Stimulated activated CD4-positive, alpha-beta T cell treated with anti-CD3 and anti-CD28 coated beads, Interleukin-15, amount 100 ng/mL, for 1 hour (primary cell): ENCODE measurements around the gene ZFP28.

Source experiments
- DNase-seq, 2 donors: peaks; one replicate each; pipeline ENCODE4 v3.0.0-alpha.2; 2020; ENCODE audit warnings: low read depth in 1 of 2, low spot score in 1 of 2

The ZFP28 gene

DNA sequence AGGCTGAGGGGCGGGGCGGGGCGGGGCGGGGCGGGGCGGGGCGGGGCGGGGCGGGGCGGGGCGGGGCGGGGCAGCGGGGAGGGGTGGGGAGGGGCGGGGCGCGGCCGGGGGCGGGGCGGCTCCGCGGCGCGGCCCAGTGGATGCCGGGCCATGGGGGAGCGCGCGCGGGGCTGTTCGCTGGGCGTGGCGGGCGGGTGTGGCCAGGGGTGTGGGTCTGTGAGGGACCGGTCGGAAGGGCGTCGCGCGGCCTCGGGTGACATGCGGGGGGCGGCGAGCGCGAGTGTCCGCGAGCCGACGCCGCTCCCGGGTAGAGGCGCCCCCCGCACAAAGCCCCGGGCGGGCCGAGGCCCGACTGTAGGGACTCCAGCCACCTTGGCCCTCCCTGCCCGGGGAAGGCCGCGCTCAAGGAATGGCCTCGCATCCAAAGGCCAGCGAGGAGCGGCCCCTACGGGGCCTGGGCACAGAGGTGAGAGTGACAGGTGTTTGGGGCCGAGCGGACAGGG is at the start of gene ZFP28:
TSS of gene ZFP28 (plus strand) at position 188 of the 503 bp plus-strand sequence. CDS start at position 259, 71 bp downstream.
- no peak for DNase-seq

DNA sequence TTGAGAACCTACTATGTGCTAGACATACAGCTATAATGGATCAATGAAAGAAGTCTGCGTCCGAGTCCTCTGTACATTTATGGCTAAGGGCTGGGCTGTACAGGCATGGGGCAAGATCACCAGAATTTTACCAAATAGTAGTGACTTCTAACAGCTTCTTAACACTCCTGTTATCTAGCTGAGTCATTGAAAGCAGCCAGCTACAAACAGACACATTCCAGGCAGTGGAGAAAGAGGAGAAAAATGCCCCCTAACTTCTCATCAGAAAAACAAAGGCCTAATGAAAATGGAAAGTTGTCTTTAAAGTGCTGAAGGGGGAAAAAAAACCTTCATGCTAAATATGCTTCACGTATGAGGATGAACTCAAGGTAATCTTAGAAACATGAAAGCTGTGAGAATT is 47.3 kb upstream of the ZFP28 start:
- DNase-seq, result no peak

DNA sequence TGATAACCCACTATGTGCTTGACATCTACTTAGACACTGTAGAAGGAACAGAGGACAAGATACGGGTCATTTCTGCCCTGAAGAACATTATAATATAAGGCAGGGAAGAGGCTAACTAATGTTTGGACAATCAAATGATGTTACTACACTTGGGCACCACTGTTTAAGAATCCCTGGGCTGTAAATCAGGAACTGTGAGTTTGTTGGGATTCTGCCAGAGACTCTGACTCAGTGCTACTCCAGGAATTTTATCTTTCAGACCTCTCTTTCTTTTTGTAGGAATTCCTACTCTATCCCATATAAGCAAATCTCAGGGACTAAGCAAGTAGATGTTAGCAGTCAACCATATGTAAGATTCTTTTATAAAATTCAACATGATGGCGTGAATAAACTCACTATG is 34.2 kb upstream of the ZFP28 start:
- DNase-seq, result no peak

DNA sequence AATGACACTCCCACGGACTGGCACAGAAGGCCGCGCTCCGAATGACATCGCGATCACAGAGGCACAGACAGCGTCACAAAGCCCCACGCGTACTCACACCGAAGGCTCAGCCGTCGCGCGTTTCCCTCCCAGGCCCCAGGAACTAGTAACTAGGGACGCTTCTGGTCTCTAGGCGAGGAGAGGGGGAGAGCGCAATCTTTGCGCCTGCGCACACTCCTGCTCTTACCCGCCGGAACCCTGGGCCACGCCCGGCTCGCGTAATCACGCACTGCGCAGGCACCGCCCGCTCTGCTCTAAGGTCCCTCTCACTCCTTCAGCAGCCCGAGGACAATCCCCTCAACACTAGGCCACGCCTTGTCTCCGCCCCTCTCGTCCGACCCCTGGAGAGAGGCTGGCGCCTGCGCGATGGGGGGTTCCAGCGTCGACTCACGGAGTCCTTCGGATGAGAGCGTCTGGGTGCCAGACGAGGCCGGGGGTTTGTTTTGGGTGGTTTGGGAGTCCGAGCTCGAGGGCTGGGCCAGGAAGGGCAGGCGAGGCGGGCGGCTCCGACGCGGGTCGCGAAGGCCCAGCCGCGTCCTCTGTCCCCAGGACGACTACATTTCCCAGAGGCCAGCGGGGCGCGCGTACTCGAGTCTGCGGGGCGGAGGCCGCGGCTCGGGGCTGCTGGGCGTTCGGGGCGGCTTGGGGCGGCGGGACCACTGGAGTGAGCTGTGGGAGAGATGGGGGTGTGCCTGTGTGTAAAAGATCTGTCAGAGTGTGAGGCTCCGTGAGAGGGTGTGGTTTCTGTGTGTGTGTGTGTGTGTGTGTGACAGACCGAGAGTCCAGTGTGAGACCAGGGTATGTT is 31.1 kb upstream of the ZFP28 start, which contains the start of gene ZNF471:
TSS of gene ZNF471 (plus strand) at position 410 of the 844 bp plus-strand sequence. CDS start 3,717 bp downstream, outside the sequence.
- DNase-seq, result peak; percentile 48 to 70

DNA sequence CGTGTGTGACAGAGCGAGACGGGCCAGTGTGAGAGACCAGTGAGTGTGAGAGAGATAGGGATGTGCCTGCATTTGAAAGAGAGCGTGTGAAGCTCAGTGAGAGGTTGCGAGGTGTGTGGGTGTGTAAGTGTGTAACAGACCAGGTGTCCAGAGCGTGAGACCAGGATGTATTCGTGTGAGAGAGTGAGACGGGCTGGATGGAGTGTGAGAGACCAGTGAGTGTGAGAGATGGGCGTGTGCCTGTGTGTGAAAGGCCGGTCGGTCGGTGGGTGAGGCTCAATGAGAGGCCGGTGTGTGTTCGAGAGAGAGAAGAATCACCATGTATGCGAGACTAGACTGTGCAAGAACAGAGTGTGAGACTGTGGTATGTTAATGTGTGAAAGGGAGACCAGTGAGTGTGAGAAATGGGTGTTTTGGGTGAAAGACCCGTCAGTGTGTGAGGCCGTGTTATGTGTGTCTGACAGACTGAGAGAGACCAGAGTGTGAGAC is 30.4 kb upstream of the ZFP28 start:
- no peak for DNase-seq

DNA sequence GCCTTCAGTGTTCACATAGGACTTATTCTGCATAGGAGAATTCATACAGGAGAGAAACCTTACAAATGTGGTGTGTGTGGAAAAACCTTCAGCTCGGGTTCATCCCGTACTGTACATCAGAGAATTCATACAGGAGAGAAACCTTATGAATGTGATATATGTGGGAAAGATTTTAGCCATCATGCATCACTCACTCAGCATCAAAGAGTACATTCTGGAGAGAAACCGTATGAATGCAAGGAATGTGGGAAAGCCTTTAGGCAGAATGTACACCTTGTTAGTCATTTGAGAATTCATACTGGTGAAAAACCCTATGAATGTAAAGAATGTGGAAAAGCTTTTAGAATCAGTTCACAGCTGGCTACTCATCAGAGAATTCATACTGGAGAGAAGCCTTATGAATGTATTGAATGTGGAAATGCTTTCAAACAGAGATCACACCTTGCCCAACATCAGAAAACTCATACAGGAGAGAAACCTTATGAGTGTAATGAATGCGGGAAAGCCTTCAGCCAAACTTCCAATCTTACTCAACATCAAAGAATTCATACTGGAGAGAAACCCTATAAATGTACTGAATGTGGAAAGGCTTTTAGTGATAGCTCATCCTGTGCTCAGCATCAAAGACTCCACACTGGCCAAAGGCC is 13.4 kb upstream of the ZFP28 start:
- DNase-seq, result no peak

DNA sequence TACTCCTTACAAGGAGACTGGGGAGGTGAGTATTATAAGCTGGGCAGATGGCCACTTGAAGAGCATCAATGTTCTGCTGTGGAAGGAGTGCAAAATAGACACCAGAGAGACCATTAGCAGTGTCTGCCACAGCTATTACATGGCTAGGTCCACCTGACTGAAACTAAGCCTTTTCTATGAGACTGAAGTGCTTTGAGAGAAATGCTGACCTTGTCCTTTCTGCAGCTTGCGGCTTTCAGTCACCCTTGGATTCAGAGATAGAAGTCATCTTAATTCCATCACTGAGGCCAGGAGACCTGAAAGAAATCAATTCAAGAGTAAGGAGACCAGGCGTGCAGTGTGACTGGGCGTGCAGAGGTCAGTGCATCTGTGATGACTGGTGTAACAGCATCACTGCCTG is 1.3 kb upstream of the ZFP28 start:
- no peak for DNase-seq

DNA sequence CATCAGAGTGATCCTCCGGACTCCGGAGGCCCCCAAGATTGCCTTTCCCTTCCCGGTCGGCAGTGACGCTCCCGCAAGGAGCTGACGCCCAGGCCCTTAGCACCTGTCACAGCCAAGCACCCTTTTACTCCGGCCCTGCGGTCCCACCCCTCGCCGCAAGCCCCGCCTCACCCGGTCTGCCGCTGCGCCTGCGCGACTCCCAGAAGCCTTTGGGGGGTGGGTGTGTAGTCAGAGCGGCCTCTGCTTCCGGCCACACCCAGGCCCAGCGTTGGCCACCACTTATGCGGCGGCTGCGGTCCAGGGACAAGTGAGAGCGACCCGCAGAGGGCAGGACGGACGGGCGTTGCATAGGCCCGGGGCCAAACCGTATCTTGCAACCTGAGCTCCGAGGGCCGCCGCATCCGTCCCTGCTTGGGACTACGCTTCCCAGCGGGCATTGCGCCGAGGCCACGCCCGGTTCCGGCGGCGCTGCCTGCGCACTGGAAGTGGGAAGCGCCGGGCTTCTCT is 441 bp upstream of the ZFP28 start:
- peak; percentile 80 to 84 for DNase-seq

DNA sequence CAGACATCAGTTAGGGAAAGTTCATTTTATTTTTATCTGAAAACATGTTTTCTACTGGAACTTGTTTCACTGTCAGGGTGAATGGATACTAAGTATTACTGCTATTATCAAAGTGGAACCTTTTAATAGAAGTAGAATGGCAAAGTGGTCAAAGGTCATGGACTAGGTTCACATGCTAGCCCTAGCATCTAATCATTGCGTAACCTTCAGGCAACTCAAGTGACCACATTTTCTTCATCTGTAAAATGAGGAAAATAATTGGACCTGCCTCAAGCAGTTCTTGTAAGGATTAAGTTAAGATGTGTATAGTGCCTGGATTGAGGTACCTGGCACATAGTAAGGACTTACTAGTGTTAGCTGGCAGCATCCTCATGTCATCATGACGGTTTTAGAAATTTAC is 5.0 kb downstream of the ZFP28 start:
- DNase-seq, result no peak

DNA sequence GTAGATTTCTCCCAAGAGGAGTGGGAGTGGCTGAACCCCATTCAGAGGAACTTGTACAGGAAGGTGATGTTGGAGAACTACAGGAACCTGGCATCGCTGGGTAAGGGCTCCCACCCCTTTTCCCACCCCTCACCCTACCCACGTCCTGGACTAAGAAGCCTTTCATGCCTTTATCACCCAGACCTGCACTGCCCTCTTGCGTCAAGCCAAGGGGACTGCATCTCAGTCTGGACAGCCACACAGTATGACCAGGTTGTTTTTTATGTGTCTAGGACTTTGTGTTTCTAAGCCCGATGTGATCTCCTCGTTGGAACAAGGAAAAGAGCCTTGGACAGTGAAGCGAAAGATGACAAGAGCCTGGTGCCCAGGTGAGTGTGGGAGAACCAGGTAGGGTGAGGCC is 8.8 kb downstream of the ZFP28 start:
- DNase-seq, result no peak

DNA sequence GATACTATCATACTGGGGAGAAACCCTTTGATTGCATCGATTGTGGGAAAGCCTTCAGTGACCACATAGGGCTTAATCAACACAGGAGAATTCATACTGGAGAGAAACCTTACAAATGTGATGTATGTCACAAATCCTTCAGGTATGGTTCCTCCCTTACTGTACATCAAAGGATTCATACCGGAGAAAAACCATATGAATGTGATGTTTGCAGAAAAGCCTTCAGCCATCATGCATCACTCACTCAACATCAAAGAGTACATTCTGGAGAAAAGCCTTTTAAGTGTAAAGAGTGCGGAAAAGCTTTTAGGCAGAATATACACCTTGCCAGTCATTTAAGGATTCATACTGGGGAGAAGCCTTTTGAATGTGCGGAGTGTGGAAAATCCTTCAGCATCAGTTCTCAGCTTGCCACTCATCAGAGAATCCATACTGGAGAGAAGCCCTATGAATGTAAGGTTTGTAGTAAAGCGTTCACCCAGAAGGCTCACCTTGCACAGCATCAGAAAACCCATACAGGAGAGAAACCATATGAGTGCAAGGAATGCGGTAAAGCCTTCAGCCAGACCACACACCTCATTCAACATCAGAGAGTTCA is 15.6 kb downstream of the ZFP28 start:
- no peak for DNase-seq

DNA sequence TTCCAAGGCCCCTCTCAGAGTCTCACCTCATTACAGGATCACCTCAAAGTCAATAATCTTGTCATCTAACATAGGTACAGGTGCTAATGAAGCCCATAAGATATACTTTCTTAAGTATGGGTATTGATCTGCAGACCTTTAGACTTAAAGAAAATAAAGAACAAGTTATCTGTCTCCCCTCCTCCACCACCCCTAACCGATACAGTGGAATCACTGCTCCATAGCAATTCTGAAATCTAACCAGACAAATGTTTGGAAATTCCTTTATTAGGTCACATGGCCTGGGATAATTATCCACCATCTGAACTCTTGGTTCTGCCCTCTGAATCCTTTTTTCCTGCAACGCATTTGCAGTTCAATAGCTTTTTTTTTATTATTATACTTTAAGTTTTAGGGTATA is 24.0 kb downstream of the ZFP28 start:
- no peak for DNase-seq

DNA sequence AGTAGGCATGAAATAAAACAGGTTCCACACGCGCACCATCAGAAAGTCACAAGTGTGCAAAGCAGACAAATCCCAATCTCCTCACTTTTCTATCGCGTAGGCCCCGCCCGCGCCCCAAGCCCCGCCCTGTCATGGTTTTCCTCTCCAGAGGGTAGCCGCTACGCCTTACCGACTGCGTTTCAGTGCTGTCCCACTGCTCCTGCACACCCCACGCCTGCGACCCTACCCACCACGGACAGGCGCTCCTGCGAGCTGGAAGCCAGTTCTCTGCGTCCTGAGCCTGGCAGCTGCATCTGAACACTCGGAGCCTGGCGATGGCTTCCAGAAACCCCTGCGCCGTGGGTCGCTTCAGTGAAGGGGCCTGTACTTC is 28.1 kb downstream of the ZFP28 start:
- peak in 1 of 2 donors; percentile 31 for DNase-seq

DNA sequence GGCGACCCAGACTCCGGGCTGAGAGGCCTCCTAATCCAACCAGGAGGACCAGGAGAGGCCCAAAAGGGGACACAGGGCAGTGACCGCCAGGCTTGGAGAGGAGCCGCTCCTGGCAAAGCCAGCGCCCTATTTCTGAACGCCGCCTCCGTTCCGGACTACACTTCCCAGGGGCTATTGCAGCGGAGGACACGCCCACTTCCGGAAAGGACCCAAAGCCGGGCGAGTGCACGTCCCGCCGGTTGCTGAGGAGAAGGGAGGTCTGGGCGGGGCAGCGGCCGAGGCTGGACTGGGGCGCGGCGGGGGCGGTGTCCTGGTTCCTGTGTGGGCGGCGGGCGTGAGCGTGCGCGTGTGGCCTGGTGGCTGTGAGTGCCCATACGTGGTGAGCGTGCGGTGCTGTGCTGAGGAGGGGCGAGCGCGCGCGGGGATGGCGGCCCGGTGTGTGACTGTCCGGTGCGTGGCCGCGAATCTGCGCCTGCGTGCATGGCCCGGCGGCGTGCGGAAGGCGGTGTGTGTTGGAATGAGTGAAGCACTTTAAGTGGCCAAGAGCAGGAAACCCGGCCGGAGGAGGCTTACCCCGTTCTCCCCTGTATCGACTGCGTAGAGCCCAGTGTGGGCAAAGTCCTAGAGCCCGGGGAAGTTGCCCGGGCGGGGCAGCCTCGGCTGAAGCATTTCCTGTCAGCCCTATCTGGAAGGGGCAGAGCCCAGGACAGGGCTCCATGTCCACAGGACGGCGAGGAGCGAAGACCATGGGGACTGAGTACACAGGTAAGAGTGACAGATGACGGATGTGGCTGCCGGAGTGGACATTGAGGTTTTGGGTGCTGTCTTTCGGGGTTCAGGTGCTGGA is 28.7 kb downstream of the ZFP28 start, which contains the start of gene ZNF470:
TSS of gene ZNF470 (plus strand) at position 195 of the 847 bp plus-strand sequence. CDS start 2,844 bp downstream, outside the sequence.
- DNase-seq, result peak; percentile 73

DNA sequence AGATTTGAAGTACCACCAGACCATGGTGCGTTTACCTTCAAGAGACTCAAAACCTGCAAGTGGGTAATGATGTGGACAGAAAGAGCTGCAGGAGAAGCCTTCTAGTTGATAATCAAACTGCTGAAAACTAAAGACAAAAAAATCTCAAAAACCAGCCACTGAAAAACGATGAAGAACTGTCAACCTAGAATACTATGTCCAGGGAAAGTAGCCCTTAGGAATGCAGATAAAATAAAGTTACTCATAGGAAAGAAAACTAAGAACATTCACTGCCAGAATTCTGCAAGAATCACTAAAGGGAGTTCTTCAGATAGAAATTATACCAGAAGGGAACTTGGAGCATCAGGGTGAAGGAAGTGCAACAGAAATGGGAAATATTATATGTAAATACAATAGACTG is 33.8 kb downstream of the ZFP28 start:
- DNase-seq, result no peak

DNA sequence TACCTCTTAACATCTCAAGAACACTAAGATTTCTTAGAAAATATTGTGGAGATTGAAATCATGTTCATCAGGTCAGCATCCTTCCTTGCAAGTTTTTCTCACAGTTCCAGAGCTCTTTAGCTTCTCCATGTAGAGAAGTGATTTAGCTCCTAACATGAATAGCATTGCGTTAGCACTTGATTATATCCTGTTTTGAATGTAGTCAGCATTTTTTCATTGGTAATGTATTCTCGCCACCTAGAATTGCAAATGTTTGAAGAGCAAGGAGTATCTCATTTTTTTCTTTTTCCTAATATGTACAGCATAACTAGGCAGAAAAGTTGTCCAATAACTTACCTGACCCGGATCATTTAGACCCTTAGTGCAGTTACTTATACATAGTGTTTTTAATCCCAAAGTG is 35.2 kb downstream of the ZFP28 start:
- no peak for DNase-seq

DNA sequence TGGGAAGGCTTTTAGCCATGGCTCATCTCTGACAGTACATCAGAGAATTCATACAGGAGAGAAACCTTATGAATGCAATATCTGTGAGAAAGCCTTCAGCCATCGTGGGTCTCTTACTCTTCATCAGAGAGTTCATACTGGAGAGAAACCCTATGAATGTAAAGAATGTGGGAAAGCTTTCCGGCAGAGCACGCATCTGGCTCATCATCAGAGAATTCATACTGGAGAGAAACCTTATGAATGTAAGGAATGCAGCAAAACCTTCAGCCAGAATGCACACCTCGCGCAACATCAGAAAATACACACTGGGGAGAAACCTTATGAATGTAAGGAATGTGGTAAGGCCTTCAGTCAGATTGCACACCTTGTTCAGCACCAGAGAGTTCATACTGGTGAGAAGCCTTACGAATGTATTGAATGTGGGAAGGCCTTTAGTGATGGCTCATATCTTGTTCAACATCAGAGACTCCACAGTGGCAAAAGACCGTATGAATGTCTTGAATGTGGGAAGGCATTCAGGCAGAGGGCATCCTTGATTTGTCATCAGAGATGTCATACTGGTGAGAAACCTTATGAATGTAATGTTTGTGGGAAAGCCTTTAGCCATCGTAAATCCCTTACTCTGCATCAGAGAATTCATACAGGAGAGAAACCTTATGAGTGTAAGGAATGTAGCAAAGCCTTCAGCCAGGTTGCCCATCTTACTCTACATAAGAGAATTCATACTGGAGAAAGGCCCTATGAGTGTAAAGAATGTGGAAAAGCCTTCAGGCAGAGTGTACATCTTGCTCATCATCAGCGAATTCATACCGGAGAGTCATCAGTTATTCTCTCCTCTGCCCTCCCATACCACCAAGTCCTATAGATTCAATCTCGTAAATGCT is 39.2 kb downstream of the ZFP28 start:
- no peak for DNase-seq

DNA sequence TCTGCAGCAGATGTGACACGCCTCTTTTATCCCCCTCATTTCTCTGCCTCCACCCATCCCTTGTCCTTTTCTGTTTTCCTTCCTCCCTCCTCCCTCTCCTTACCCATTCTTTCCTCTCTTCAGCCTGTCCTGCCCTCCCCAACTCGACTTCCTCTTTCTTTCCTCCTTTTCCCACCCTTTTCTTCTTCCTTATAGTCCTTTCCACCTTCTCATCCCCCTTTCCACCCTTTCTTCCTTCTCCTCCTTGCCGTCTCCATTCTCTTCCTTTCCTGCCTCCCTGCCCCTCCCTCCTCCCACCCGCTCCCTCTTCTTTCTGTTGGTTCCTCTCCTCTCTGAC is 55.7 kb downstream of the ZFP28 start:
- no peak for DNase-seq

DNA sequence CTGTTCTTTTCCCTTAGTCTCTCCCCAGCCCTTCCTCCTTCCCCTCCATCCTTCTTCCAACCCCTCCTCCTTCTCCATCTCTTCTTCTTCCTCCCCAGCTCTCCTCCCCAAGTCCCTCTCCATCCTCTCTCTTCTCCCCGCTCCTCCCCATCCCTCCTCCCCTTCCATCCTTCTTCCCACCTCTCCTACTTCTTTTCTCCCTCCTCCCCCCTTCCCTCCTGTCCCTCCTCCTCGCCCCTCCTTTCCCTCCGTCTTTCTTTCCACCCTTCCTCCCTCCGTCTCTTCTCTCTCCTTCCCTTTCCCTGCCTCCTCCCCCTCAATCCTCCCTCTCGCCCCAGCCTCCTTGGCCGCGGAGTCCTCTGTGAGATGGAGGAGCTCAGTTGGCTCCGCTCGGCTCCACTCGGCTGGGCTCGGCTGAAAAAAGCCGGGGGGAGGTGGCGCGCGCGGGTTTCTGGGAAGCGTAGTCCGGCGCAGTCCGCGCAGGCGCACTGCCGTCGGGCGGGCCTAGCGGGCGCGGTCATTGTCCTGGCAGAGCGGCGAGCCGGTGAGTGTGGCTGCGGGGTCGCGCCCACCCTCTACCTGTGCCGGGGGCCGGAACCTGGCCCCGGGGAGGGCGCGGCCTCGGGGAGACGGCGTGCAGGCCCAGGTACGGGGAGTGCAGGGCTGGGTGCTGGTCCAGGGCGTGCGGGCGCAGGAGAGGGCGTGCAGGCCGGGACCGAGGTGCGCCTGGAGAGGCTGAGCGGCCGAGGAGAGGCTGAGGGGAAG is 56.2 kb downstream of the ZFP28 start, which contains the start of gene ZNF71:
TSS of gene ZNF71 (plus strand) at position 520 of the 765 bp plus-strand sequence. CDS start 6,257 bp downstream, outside the sequence.
- DNase-seq, result peak; percentile 70 to 82
